PC-9 (cell line): ENCODE measurements around the gene ZBTB6.

ENCODE experiments used
- CTCF ChIP-seq: fragments of 200-600 bp; sonication (generic); conservative IDR thresholded peaks from 2 replicates; pipeline ENCODE4 v1.6.1; 2017; ENCODE audit warnings: mixed run types, antibody characterized with exemption, mild to moderate bottlenecking, moderate library complexity
- EZH2 ChIP-seq: fragments of 200-600 bp; sonication (generic); IDR thresholded peaks from 2 replicates; pipeline ENCODE4 v1.8.0; 2017; ENCODE audit warnings: antibody characterized with exemption, low read depth

GRCh38 chr9:122951056-122951455 is 37.9 kb upstream of the ZBTB6 start:
- TF ChIP-seq CTCF (no peak), EZH2 (no peak)
